ENCODE data around the gene GPR162. TPM values are rescaled to one million over a fixed set of nuclear protein-coding genes. Genes with fewer than 3 reads are reported as not detected.

Gene GPR162
- total and polyA plus RNA-seq, 2 donors from 2014 or later, result 5.0 to 9.8 TPM

GRCh38 chr12:6807170-6807569 is 14.5 kb upstream of the GPR162 start:
- no peak overlapping the region for H3K27ac ChIP-seq (ENCODE audit: low read depth in 2 of 2, low read length in 2 of 2)
- H3K4me3 ChIP-seq (ENCODE audit: low read length in 3 of 3), result no peak overlapping the region
- FAIRE-seq (no peak), DNase-seq (no peak)
- no peaks in the 10 kb centered on the region for H3K9me3 ChIP-seq (ENCODE audit: control insufficient read depth in 2 of 3, insufficient read depth in 1 of 3, low read length in 3 of 3)
- no peak overlapping the region for H3K9ac ChIP-seq (ENCODE audit: low read length in 3 of 3)
- H3K4me1 ChIP-seq (ENCODE audit: control insufficient read depth in 2 of 3, insufficient read depth in 2 of 3, low read depth in 1 of 3, low read length in 3 of 3), result no peaks in the 10 kb centered on the region
- intact Hi-C loops (cut with DNase I), result no loop called here
- TF ChIP-seq, protein P1, sequence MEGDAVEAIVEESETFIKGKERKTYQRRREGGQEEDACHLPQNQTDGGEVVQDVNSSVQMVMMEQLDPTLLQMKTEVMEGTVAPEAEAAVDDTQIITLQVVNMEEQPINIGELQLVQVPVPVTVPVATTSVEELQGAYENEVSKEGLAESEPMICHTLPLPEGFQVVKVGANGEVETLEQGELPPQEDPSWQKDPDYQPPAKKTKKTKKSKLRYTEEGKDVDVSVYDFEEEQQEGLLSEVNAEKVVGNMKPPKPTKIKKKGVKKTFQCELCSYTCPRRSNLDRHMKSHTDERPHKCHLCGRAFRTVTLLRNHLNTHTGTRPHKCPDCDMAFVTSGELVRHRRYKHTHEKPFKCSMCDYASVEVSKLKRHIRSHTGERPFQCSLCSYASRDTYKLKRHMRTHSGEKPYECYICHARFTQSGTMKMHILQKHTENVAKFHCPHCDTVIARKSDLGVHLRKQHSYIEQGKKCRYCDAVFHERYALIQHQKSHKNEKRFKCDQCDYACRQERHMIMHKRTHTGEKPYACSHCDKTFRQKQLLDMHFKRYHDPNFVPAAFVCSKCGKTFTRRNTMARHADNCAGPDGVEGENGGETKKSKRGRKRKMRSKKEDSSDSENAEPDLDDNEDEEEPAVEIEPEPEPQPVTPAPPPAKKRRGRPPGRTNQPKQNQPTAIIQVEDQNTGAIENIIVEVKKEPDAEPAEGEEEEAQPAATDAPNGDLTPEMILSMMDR (IDR thresholded peaks at IDR 0.05; ENCODE audit: borderline replicate concordance, extremely low read depth, insufficient read depth), result no peak
- H3K27me3 ChIP-seq (ENCODE audit: control insufficient read depth, insufficient read depth, low read length), result no peaks in the 10 kb centered on the region
- no peaks in the 10 kb centered on the region for H3K36me3 ChIP-seq (ENCODE audit: control insufficient read depth in 2 of 3, insufficient read depth in 3 of 3, low read length in 3 of 3)

GRCh38 chr12:6809056-6809455 is 12.6 kb upstream of the GPR162 start:
- TF ChIP-seq, protein P1 (IDR thresholded peaks at IDR 0.05; ENCODE audit: borderline replicate concordance, extremely low read depth, insufficient read depth), result no peak
- H3K9me3 ChIP-seq (ENCODE audit: control insufficient read depth in 2 of 3, insufficient read depth in 1 of 3, low read length in 3 of 3), result no peaks in the 10 kb centered on the region
- H3K36me3 ChIP-seq (ENCODE audit: control insufficient read depth in 2 of 3, insufficient read depth in 3 of 3, low read length in 3 of 3), result no peaks in the 10 kb centered on the region
- intact Hi-C loops (cut with DNase I), result no loop called here
- H3K27ac ChIP-seq (ENCODE audit: low read depth in 2 of 2, low read length in 2 of 2), result no peak overlapping the region
- H3K9ac ChIP-seq (ENCODE audit: low read length in 3 of 3), result no peak overlapping the region
- no peak for DNase-seq
- H3K27me3 ChIP-seq (ENCODE audit: control insufficient read depth, insufficient read depth, low read length), result no peaks in the 10 kb centered on the region
- FAIRE-seq, result no peak
- H3K4me1 ChIP-seq (ENCODE audit: control insufficient read depth in 2 of 3, insufficient read depth in 2 of 3, low read depth in 1 of 3, low read length in 3 of 3), result no peaks in the 10 kb centered on the region
- no peak overlapping the region for H3K4me3 ChIP-seq (ENCODE audit: low read length in 3 of 3)

DNA sequence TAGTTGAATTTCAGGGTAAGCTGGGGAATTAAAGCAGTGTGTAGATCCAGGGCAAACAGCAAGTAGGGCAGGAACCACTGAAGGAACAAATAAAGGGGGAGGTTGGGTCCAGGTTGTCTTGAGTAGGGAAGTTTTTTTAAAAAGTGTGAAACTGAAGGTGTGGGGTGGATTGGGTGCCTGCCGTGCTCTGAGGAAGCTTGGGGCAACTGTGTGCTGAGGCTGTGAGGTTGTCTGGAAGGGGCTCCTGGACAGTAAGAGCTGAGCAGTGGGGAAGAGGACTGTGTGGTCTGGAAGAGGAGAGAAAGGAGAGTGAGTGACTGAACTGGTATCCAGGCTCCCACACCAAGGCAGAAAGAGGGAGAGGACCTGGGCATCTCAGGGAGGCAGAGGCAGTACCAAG is 10.9 kb upstream of the GPR162 start:
- Histone ChIP-seq H3K36me3 (ENCODE audit: control insufficient read depth in 2 of 3, insufficient read depth in 3 of 3, low read length in 3 of 3) (no peaks in the 10 kb centered on the region), H3K4me3 (ENCODE audit: low read length in 3 of 3) (no peak overlapping the region), H3K9me3 (ENCODE audit: control insufficient read depth in 2 of 3, insufficient read depth in 1 of 3, low read length in 3 of 3) (no peaks in the 10 kb centered on the region), H3K4me1 (ENCODE audit: control insufficient read depth in 2 of 3, insufficient read depth in 2 of 3, low read depth in 1 of 3, low read length in 3 of 3) (no peaks in the 10 kb centered on the region), H3K27ac (ENCODE audit: low read depth in 2 of 2, low read length in 2 of 2) (no peak overlapping the region), H3K27me3 (ENCODE audit: control insufficient read depth, insufficient read depth, low read length) (no peaks in the 10 kb centered on the region), H3K9ac (ENCODE audit: low read length in 3 of 3) (no peak overlapping the region)
- intact Hi-C loops (cut with DNase I), result no loop called here
- DNase-seq (peak in 1 of 5 donors; percentile 9), FAIRE-seq (no peak)
- TF ChIP-seq, protein P1 (IDR thresholded peaks at IDR 0.05; ENCODE audit: borderline replicate concordance, extremely low read depth, insufficient read depth), result no peak

- intact Hi-C loops (cut with DNase I), result no loop called here
- Histone ChIP-seq H3K36me3 (ENCODE audit: control insufficient read depth in 2 of 3, insufficient read depth in 3 of 3, low read length in 3 of 3) (peaks cover 0 to 3% (median 0%) of the 10 kb centered on the region in 3 donors), H3K9me3 (ENCODE audit: control insufficient read depth in 2 of 3, insufficient read depth in 1 of 3, low read length in 3 of 3) (peaks cover 0 to 2% (median 0%) of the 10 kb centered on the region in 3 donors), H3K27me3 (ENCODE audit: control insufficient read depth, insufficient read depth, low read length) (no peaks in the 10 kb centered on the region), H3K27ac (ENCODE audit: low read depth in 2 of 2, low read length in 2 of 2) (no peak overlapping the region), H3K9ac (ENCODE audit: low read length in 3 of 3) (no peak overlapping the region), H3K4me3 (ENCODE audit: low read length in 3 of 3) (no peak overlapping the region), H3K4me1 (ENCODE audit: control insufficient read depth in 2 of 3, insufficient read depth in 2 of 3, low read depth in 1 of 3, low read length in 3 of 3) (peaks cover 0 to 4% (median 0%) of the 10 kb centered on the region in 3 donors)
- TF ChIP-seq, protein P1 (IDR thresholded peaks at IDR 0.05; ENCODE audit: borderline replicate concordance, extremely low read depth, insufficient read depth), result no peak
- no peak for FAIRE-seq
- no peak for DNase-seq
Observed at GRCh38 chr12:6813363-6813762, 8.3 kb upstream of the GPR162 start.

Data from kidney (tissue), 14 donors.